ENCODE data around the gene ARPP21. TPM values are rescaled to one million over a fixed set of nuclear protein-coding genes. Genes with fewer than 3 reads are reported as not detected.
"Not testable (repeated sequence)": the region's sequence is repeated elsewhere in the genome, so short reads cannot be mapped to it uniquely, and the experiment has no call there.

Gene ARPP21
- total RNA-seq (not detected), total RNA-seq (0 reads per million in 2 donors)

- H3K27ac Mint-ChIP-seq, result no peak within 1 kb of the TSS
- ATAC-seq, result no peak
These were observed at the start of gene ARPP21 for GRCh38 chr3:35639254-35640186. TSS of gene ARPP21 (plus strand) at chr3:35639525. CDS start at chr3:35681752, 42,227 bp downstream.

GRCh38 chr3:35592589-35593295 is 46.6 kb upstream of the ARPP21 start:
- H3K4me1 Mint-ChIP-seq, result no peaks in the 10 kb centered on the region
- H3K4me3 Mint-ChIP-seq, result no peak overlapping the region
- no peaks in the 10 kb centered on the region for H3K9me3 ChIP-seq (ENCODE audit: control insufficient read depth, low read length, poor library complexity, severe bottlenecking)
- H3K27me3 Mint-ChIP-seq, result no peaks in the 10 kb centered on the region
- no peak for DNase-seq
- H3K36me3 Mint-ChIP-seq (ENCODE audit: low read depth), result no peaks in the 10 kb centered on the region
- no peak for ATAC-seq
- no peak overlapping the region for H3K27ac Mint-ChIP-seq

More at GRCh38 chr3:35639254-35640186, at the start of gene ARPP21:
- H3K27me3 Mint-ChIP-seq, result peaks cover 17% of the 10 kb centered on the region
- DNase-seq, result no peak
- H3K36me3 Mint-ChIP-seq (ENCODE audit: low read depth), result no peaks in the 10 kb centered on the region
- H3K9me3 ChIP-seq (ENCODE audit: control insufficient read depth, low read length, poor library complexity, severe bottlenecking), result no peaks in the 10 kb centered on the region
- H3K4me3 Mint-ChIP-seq, result peak within 1 kb of the TSS; percentile 39
- H3K4me1 Mint-ChIP-seq, result peaks cover 4% of the 10 kb centered on the region

GRCh38 chr3:35594739-35595138 is 44.6 kb upstream of the ARPP21 start:
- H3K27ac Mint-ChIP-seq, result no peak overlapping the region
- ATAC-seq (no peak), DNase-seq (no peak)
- no peaks in the 10 kb centered on the region for H3K36me3 Mint-ChIP-seq (ENCODE audit: low read depth)
- H3K9me3 ChIP-seq (ENCODE audit: control insufficient read depth, low read length, poor library complexity, severe bottlenecking), result no peaks in the 10 kb centered on the region
- no peak overlapping the region for H3K4me3 Mint-ChIP-seq
- H3K27me3 Mint-ChIP-seq, result no peaks in the 10 kb centered on the region
- H3K4me1 Mint-ChIP-seq, result no peaks in the 10 kb centered on the region

- no peak for DNase-seq
- H3K9me3 ChIP-seq (ENCODE audit: control insufficient read depth, low read length, poor library complexity, severe bottlenecking), result no peaks in the 10 kb centered on the region
- Mint-ChIP-seq H3K4me3 (no peak overlapping the region), H3K4me1 (no peaks in the 10 kb centered on the region), H3K36me3 (ENCODE audit: low read depth) (no peaks in the 10 kb centered on the region), H3K27ac (no peak overlapping the region), H3K27me3 (no peaks in the 10 kb centered on the region)
- no peak for ATAC-seq
These were observed 42.9 kb upstream of the ARPP21 start for GRCh38 chr3:35596335-35596995.

GRCh38 chr3:35597490-35597889 is 41.8 kb upstream of the ARPP21 start:
- no peak for ATAC-seq

GRCh38 chr3:35598804-35599203 is 40.5 kb upstream of the ARPP21 start:
- H3K4me3 Mint-ChIP-seq, result no peak overlapping the region

More at GRCh38 chr3:35597490-35597889, 41.8 kb upstream of the ARPP21 start:
- Mint-ChIP-seq H3K36me3 (ENCODE audit: low read depth) (no peaks in the 10 kb centered on the region), H3K4me1 (no peaks in the 10 kb centered on the region), H3K27me3 (no peaks in the 10 kb centered on the region), H3K27ac (no peak overlapping the region), H3K4me3 (no peak overlapping the region)
- DNase-seq, result no peak
- no peaks in the 10 kb centered on the region for H3K9me3 ChIP-seq (ENCODE audit: control insufficient read depth, low read length, poor library complexity, severe bottlenecking)

GRCh38 chr3:35601959-35602358 is 37.4 kb upstream of the ARPP21 start:
- H3K9me3 ChIP-seq (ENCODE audit: control insufficient read depth, low read length, poor library complexity, severe bottlenecking), result no peaks in the 10 kb centered on the region
- no peak for DNase-seq
- no peak for ATAC-seq
- H3K27ac Mint-ChIP-seq, result no peak overlapping the region
- no peaks in the 10 kb centered on the region for H3K4me1 Mint-ChIP-seq
- H3K27me3 Mint-ChIP-seq, result no peaks in the 10 kb centered on the region
- H3K36me3 Mint-ChIP-seq (ENCODE audit: low read depth), result no peaks in the 10 kb centered on the region
- no peak overlapping the region for H3K4me3 Mint-ChIP-seq

More at GRCh38 chr3:35598804-35599203, 40.5 kb upstream of the ARPP21 start:
- Mint-ChIP-seq H3K27me3 (no peaks in the 10 kb centered on the region), H3K36me3 (ENCODE audit: low read depth) (no peaks in the 10 kb centered on the region), H3K27ac (no peak overlapping the region), H3K4me1 (no peaks in the 10 kb centered on the region)
- H3K9me3 ChIP-seq (ENCODE audit: control insufficient read depth, low read length, poor library complexity, severe bottlenecking), result no peaks in the 10 kb centered on the region
- ATAC-seq (no peak), DNase-seq (no peak)

GRCh38 chr3:35602395-35602936 is 36.9 kb upstream of the ARPP21 start:
- Mint-ChIP-seq H3K4me1 (no peaks in the 10 kb centered on the region), H3K36me3 (ENCODE audit: low read depth) (no peaks in the 10 kb centered on the region), H3K4me3 (no peak overlapping the region), H3K27ac (no peak overlapping the region), H3K27me3 (no peaks in the 10 kb centered on the region)
- no peaks in the 10 kb centered on the region for H3K9me3 ChIP-seq (ENCODE audit: control insufficient read depth, low read length, poor library complexity, severe bottlenecking)
- ATAC-seq (no peak), DNase-seq (no peak)

- H3K4me3 Mint-ChIP-seq, result no peak overlapping the region
- no peaks in the 10 kb centered on the region for H3K36me3 Mint-ChIP-seq (ENCODE audit: low read depth)
- H3K4me1 Mint-ChIP-seq, result no peaks in the 10 kb centered on the region
- no peak for DNase-seq
- no peaks in the 10 kb centered on the region for H3K9me3 ChIP-seq (ENCODE audit: control insufficient read depth, low read length, poor library complexity, severe bottlenecking)
- H3K27ac Mint-ChIP-seq, result no peak overlapping the region
- no peak for ATAC-seq
- H3K27me3 Mint-ChIP-seq, result no peaks in the 10 kb centered on the region
These were observed 23.0 kb upstream of the ARPP21 start for GRCh38 chr3:35616346-35616745.

- Mint-ChIP-seq H3K27me3 (no peaks in the 10 kb centered on the region), H3K4me3 (no peak overlapping the region), H3K27ac (no peak overlapping the region), H3K36me3 (ENCODE audit: low read depth) (no peaks in the 10 kb centered on the region), H3K4me1 (no peaks in the 10 kb centered on the region)
- no peaks in the 10 kb centered on the region for H3K9me3 ChIP-seq (ENCODE audit: control insufficient read depth, low read length, poor library complexity, severe bottlenecking)
- DNase-seq (no peak), ATAC-seq (no peak)
These were observed 22.0 kb upstream of the ARPP21 start for GRCh38 chr3:35617370-35617769.

GRCh38 chr3:35620238-35620637 is 19.1 kb upstream of the ARPP21 start:
- not testable (repeated sequence) for ATAC-seq; DNase-seq; H3K4me1 Mint-ChIP-seq; H3K27me3 Mint-ChIP-seq; H3K36me3 Mint-ChIP-seq (ENCODE audit: low read depth); H3K27ac Mint-ChIP-seq; H3K9me3 ChIP-seq (ENCODE audit: control insufficient read depth, low read length, poor library complexity, severe bottlenecking); H3K4me3 Mint-ChIP-seq

GRCh38 chr3:35624698-35625097 is 14.6 kb upstream of the ARPP21 start:
- no peak overlapping the region for H3K27ac Mint-ChIP-seq
- H3K4me3 Mint-ChIP-seq, result no peak overlapping the region
- no peaks in the 10 kb centered on the region for H3K36me3 Mint-ChIP-seq (ENCODE audit: low read depth)
- ATAC-seq (no peak), DNase-seq (no peak)
- no peaks in the 10 kb centered on the region for H3K9me3 ChIP-seq (ENCODE audit: control insufficient read depth, low read length, poor library complexity, severe bottlenecking)
- H3K27me3 Mint-ChIP-seq, result no peaks in the 10 kb centered on the region
- H3K4me1 Mint-ChIP-seq, result no peaks in the 10 kb centered on the region

Data from T-helper 17 cell (primary cell).